ENCODE data around the gene KIF1A. TPM values are rescaled to one million over a fixed set of nuclear protein-coding genes. Genes with fewer than 3 reads are reported as not detected.

Gene KIF1A
- total and polyA plus RNA-seq, 2 of the 8 experiments (the other 6 are each of a cell fraction or from before 2014, with no cell fraction given): 61.3 to 281 TPM

- Histone ChIP-seq H3K56ac (replicated peaks; ENCODE audit: insufficient read length, low read depth, low read length) (no peak overlapping the region), H2BK5ac (ENCODE audit: low read depth, low read length) (no peak overlapping the region; the same call in 1 of the 2 replicates), H2BK15ac (ENCODE audit: low read length) (no peak overlapping the region), H4K20me1 (replicated peaks in 1 of 2; ENCODE audit: control insufficient read depth in 1 of 2, insufficient read depth in 2 of 2, low read length in 2 of 2) (peaks cover 2 to 14% of the 10 kb centered on the region in 2 experiments), H2BK12ac (ENCODE audit: low read depth, low read length) (no peak overlapping the region), H3K14ac (ENCODE audit: insufficient read length) (no peak overlapping the region), H3K79me1 (ENCODE audit: low read depth, low read length) (no peaks in the 10 kb centered on the region; the same call in 1 of the 2 replicates), H2BK20ac (ENCODE audit: low read length) (no peak overlapping the region), H3K18ac (ENCODE audit: extremely low read depth, low read length) (no peak overlapping the region), H4K91ac (replicated peaks; ENCODE audit: insufficient read length, low read length) (no peak overlapping the region), H3K9me3 (ENCODE audit: insufficient read depth in 2 of 2, low read depth in 1 of 2, low read length in 1 of 2) (no peaks in the 10 kb centered on the region), H3K4me3 (ENCODE audit: extremely low read depth in 1 of 4, insufficient read depth in 2 of 4, low read depth in 3 of 4, low read length in 4 of 4) (no peak overlapping the region), H3K9ac (replicated peaks in 1 of 4; ENCODE audit: extremely low read depth in 1 of 4, low read depth in 3 of 4, low read length in 3 of 4) (no peak overlapping the region), H3K23ac (ENCODE audit: insufficient read length) (no peak overlapping the region), H3K4ac (replicated peaks; ENCODE audit: insufficient read length, low read depth, low read length) (no peak overlapping the region), H3K4me2 (ENCODE audit: insufficient read depth in 1 of 2, low read depth in 2 of 2, low read length in 2 of 2) (no peak overlapping the region), H4K8ac (ENCODE audit: extremely low read depth, insufficient read depth, low read length) (no peak overlapping the region), H3K4me1 (replicated peaks in 1 of 4; ENCODE audit: control insufficient read depth in 3 of 4, insufficient read depth in 4 of 4, low read length in 3 of 4) (no peaks in the 10 kb centered on the region; a peak in 1 of 7 replicates), H3K27me3 (replicated peaks in 1 of 4; ENCODE audit: control insufficient read depth in 3 of 4, extremely low read depth in 1 of 4, insufficient read depth in 3 of 4, low read length in 3 of 4) (no peaks in the 10 kb centered on the region), H3K27ac (ENCODE audit: low read depth, low read length) (no peak overlapping the region), H4K5ac (ENCODE audit: insufficient read length, low read depth, low read length) (no peak overlapping the region), H2AK5ac (ENCODE audit: low read depth, low read length) (no peak overlapping the region), H2AFZ (ENCODE audit: low read length) (no peak overlapping the region), H3K36me3 (ENCODE audit: control insufficient read depth in 2 of 4, insufficient read depth in 4 of 4, low read length in 3 of 4) (peaks cover 12 to 50% (median 38%) of the 10 kb centered on the region in 4 experiments), H2BK120ac (replicated peaks; ENCODE audit: low read depth, low read length) (no peak overlapping the region), H3K23me2 (ENCODE audit: low read depth, low read length) (peaks cover 4% of the 10 kb centered on the region; the same call in 1 of the 2 replicates), H3K79me2 (ENCODE audit: control insufficient read depth in 1 of 2, insufficient read depth in 2 of 2, low read length in 2 of 2) (no peaks in the 10 kb centered on the region)
- POLR2A ChIA-PET (ENCODE audit: partially characterized antibody): interaction anchor here (0.7 to 3.9 kb wide), 6 partner anchors 12 to 48 kb away, joined by 3 to 19 read pairs (median 6); no protein-coding TSS in a partner anchor
- FAIRE-seq (no peak), DNase-seq (ENCODE audit: low read depth in 1 of 2, low spot score in 2 of 2) (no peak)
- 0 out of 3 replicates have a peak, but pooled peaks of 1 of the 2 experiments have one; percentile 4 for TF ChIP-seq POLR2A (IDR thresholded peaks at IDR 0.05; ENCODE audit: control extremely low read depth in 1 of 2, low read depth in 2 of 2, low read length in 2 of 2)
- TF ChIP-seq RXRA (IDR thresholded peaks at IDR 0.05; ENCODE audit: insufficient read depth, low read depth, low read length): no peak
- WGBS, 2 experiments (ENCODE audit: extremely low coverage in 1 of 2, insufficient coverage in 1 of 2, insufficient read length in 1 of 2, insufficient replicate concordance in 2 of 2, low coverage in 1 of 2, low lambda C conversion rate in 2 of 2, missing lambda C conversion rate in 1 of 2): 94% methylated on average over 15 of the region's 15 CpGs; no CpG with 5 or more reads in 1 of the 2 experiments
- CTCF ChIA-PET (ENCODE audit: partially characterized antibody): interaction anchor here (1.2 to 1.9 kb wide), 2 partner anchors 13 to 53 kb away, joined by 5 to 7 read pairs; no protein-coding TSS in a partner anchor
These were observed 92.1 kb downstream of the KIF1A start for GRCh38 chr2:240727913-240728312.
